NCI-H146 treated with DMSO at 0.1 percent for 48 hours (cell line): ENCODE data around the gene GNG11.
A peak's percentile ranks its signal among the peaks of the same experiment; 100 is the strongest.

Source experiments
- DNase-seq: peaks from one replicate; lab custom pipeline; 2025; ENCODE audit not compliant: unreplicated experiment; lab: John Stamatoyannopoulos, UW

Gene GNG11

DNA sequence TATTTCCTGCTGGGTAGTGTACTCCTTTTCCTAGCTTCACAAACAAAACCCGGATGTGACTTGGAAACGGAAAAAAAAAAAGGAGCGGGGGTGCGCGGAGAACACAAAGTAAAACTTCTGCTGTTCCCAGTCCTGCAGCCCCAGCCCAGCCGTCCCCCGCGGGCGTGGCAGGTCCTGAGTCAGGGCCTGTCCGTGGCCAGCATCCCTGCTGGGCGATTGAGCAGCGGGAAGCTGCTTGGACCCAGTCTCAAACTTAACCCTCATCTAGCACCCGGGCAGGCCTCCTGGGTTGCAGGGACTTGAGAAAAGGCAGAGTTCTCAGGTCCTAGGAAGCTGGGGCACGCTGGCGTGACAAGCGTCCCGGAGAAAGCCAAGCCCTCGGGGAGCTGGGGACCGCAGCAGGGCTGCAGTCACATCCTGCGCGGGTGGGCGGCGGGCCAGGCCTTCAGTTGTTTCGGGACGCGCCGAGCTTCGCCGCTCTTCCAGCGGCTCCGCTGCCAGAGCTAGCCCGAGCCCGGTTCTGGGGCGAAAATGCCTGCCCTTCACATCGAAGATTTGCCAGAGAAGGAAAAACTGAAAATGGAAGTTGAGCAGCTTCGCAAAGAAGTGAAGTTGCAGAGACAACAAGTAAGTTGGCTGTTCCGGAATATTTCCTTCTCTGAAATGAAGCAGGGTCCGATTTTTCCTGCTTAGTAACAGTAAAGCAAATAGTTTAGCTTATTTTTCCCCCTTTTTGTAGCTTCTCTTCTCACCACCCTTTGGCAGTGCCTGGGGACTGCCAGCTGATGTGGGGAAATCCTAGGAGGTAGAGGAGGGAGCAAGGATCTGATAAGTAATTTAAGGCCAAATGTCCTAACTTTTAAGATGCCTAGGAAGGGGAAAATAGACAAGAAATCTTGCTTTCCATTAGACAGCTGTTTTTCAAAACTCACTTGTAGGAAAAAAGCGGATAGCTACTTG lies at the start of gene GNG11:
TSS of gene GNG11 (plus strand) at position 129 of the 960 bp plus-strand sequence. CDS start at position 532, 403 bp downstream.
- DNase-seq, result peak; percentile 5

DNA sequence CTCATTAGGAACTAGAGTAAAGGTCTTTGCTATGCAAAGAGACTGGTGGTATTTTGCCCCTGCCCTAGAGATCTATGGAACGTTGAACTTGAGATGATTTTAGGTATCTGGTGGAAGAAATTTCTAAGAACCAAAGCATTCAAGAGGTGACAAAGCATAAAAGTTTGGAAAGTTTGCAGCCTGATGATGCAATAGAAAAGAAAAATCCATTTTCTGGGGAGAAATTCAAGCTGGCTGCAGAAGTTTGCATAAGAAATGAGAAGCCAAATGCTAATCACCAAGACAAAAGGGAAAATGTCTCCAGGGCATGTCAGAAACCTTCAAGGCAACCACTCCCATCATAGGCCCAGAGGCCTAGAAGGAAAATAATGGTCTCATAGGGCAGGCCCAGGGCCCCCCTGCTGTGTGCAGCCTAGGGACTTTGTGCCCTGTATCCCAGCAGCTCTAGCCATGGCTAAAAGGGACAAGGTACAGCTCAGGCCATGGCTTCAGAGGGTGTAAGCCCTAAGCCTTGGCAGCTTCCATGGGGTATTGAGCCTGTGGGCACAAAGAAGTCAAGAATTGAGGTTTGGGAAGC lies 47.4 kb upstream of the GNG11 start:
- no peak for DNase-seq

DNA sequence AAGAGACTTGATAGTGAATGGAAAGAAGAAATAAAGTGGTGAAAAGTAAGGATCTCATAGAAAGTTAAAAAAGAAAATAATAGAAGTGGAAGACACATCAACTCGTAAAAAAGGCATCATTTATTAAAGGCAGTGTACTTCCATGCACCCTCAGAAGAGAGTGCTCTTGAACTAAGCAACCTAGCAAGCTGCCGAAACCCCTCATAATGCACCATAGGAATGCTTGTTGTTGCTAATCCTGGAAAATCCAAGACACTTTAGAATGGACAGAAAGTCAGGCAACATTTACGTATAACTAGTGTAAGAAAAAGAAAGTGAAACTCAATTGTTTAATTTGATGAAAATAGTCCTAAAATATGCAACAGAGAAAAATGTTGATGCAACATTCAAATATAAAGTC lies 43.8 kb upstream of the GNG11 start:
- no peak for DNase-seq

DNA sequence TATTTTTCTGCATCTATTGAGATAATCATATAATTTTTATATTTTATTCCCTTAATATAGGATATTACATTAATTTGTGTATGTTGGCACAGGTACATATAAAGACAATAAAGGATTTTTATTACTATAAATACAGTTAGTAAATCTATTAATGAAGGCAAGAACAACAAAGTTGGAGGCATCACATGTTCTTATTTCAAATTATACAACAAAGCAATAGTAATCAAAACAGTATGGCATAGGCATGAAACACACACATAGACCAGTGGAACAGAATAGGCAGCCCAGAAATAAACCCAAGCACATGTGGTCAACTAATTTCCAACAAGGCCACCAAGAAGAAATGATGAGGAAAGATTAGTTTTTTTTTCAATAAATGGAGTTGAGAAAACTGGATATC lies 42.2 kb upstream of the GNG11 start:
- DNase-seq, result no peak

DNA sequence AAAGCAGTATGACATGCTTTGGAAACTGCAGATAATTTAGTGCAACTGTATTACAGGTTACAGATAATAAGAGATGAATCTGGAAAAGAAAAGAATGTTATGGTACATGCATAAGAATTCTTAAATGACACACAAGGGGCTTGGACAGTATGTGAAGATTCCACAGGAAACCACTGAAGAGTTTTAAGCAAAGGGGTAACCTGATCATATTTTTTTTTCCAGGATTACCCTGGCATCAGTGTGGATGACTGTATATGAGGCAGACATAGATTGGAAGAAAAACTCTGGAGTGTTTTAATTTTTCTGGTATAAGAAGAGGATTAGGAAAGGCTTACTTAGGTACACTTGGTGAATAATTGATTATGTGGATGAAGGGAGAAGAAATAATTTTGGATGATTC lies 39.1 kb upstream of the GNG11 start:
- DNase-seq, result no peak

DNA sequence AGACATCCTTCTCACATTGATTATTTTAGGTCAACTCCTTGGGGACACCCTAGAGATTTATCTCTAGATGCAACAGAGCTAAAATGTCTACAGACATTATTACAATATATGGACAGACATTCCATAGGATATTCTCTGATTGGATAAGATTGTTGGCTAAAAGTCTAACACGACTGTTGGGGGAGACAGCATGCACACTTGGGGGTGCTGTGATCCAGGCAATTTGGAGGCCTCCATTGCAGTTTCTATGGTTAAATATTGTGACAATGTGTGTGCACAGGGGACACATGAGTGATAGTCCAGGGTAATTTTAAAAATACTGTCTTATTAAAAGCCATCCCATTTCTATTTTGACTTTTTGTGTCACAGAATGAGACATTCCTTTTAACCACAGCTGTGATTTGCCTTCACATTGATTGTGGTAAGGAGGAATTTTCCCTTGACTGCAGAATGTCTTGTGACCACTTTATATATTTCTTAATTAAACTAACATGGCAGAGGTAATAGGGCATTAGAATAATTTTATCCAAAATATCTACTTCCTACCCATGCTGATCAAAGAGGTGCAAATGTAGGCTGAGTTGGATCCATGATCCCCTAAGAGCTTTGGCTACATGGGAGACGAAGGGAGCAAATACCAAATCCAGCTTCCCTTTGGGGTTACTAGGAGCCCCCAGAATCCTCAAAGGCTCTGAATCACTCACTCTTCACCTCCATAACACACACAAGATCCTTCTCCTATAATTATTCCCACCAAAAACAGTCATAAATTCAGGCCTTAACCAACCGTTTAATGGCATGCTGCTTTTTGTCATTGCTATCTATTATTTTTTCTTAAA lies 38.2 kb upstream of the GNG11 start:
- DNase-seq, result no peak

DNA sequence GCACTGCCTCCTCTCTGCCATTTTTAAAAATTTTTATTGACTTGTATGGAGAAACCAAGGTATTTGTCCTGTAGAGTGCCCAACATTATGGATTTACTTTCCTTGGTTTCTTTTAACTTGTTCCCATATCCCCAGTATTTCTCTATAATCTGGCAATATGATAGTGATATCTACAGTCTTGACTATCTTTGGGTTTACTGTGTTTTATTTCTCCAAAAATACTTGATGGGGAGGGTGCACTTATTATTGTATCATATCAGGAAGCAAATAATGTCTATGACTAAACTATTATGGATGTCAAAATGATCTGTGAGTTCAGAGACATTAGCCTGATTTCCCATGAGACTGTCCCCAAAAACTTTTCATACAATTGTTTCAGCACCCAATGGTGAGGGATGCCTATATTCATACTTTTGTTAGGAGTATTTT lies 37.6 kb upstream of the GNG11 start:
- no peak for DNase-seq

DNA sequence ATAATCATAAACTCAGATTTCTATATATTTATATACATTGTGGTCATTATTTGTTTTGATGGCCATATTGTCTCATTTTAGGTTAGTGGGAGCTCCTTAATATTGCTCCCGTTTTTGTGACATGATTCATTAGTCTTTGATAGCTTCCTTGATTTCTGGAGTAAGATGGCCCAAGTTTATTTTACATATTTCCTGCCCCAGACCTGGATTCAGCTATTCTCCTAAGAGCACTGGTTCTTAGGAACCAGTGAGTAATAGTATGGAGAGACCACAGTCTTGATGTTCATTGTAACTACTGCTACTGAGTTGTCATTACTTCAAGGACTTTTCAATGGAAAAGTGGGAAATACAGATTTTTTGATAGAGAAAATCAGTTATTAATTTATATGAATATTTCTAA lies 37.0 kb upstream of the GNG11 start:
- DNase-seq, result no peak

DNA sequence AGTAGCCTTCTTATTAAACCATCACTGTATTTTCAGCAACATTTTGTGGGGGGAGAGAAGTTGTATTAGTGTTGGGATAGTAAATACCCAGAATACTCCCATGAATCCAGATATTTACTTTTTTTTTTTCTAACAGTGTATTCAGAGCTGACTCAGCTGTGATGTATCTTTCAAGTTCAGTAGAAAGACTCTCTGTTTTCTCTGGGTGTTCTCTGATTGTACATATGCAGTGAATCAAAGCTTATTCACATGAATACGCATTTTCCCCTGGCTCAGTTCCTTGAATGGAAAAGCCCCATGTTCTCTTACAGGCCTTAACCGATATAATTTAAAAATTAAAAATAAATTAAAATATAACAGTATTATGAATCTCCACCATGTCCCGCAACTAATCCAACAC lies 32.3 kb upstream of the GNG11 start:
- DNase-seq, result no peak

DNA sequence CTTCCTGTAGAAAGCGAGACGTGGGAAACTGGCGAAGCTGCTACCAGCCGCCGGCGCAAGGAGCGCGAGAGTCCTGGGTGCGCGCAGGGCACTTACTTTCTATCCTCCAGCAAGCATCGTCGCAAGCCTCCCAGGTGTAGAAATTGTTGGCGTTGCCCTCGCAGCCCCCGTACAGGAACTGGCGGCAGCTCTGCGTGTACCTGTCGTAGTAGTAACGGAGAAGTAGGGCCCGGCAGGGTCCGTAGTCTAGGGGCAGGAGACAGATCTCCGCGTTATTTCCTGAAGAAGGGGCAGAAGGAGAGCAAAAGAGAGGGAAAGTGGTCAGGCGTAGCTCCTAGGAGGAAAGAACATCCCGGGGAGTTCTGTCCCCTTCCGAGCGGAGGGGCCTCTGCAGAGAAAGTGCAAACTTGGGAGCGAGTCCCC lies 31.5 kb upstream of the GNG11 start:
- no peak for DNase-seq

DNA sequence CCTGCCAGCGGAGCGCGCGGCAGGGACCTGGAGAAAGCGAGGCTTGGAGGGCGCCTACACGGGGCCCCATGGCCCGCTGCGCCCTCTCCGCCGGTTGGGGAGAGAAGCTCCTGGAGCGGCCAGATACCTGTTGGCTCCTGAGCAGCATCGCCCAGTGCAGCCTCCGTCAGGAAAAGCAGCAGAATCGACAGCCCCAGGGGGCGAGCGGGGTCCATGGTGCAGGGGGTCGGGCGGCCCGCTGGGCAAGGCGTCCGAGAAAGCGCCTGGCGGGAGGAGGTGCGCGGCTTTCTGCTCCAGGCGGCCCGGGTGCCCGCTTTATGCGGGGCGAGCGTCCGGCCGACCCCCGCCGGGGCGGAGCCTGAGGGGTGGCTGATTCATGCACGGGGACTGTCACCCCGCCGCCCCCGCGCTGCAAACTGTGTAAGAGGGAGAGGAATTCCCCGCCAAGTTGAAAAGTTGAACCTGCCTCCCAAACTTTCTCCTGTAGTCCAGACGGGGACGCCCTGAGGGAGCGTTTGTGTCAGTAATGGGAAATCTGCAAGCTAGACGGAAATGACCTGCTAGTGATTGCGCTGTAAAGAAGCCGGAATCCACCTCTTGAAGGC lies 31.0 kb upstream of the GNG11 start, which contains the start of gene TFPI2:
TSS of gene TFPI2 (minus strand) at position 290 of the 605 bp plus-strand sequence. CDS start at position 215, 75 bp downstream.
- no peak for DNase-seq

DNA sequence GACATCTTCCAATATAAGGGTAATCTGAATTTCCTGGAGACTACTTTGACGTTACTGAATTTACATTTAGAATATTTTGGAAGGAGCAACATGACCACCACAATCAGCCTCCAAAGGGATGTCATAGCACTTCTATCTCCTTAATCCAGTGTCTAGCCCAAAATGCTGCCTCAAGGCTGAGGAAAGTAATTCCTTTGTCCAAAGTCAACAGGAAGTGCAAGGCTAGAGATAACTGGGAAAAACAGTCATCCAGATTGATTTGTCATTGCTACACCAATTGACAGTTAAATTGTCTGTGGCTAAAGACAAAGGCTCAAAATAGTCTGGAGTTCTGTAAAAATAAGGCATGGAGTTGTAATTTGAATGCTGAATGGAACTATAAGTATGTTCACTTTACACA lies 27.1 kb upstream of the GNG11 start:
- DNase-seq, result no peak

DNA sequence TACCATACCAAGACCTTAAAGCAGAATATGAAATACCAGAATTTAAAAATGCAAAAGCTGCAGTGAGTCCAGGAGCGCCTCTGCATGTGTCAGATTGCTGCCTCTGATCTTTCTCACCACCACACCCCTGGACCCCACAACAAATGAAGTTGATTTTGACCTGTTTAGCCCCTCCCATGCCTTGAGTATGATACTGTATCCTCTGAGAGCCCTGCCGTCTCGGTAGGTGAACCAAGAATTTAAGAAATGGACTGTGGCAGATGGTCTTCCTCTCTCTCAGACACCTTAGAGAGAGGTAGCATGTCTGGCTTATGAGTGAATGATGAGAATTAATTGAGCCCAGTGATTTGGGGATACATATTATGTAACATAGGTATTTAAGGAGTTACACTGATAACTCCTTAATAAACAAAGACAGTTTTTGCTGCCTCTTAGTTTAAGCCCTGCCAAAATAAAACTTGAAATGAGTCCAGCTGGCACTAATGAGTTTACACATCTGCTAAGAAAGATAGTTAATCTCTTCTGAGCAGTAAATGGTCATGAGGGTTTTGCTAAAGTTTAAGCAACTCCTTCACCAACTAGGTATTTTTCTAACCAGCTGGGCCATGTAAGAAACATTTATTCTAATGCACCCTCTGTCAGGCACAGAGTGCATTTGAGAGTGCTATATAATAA lies 26.4 kb upstream of the GNG11 start:
- DNase-seq, result no peak

DNA sequence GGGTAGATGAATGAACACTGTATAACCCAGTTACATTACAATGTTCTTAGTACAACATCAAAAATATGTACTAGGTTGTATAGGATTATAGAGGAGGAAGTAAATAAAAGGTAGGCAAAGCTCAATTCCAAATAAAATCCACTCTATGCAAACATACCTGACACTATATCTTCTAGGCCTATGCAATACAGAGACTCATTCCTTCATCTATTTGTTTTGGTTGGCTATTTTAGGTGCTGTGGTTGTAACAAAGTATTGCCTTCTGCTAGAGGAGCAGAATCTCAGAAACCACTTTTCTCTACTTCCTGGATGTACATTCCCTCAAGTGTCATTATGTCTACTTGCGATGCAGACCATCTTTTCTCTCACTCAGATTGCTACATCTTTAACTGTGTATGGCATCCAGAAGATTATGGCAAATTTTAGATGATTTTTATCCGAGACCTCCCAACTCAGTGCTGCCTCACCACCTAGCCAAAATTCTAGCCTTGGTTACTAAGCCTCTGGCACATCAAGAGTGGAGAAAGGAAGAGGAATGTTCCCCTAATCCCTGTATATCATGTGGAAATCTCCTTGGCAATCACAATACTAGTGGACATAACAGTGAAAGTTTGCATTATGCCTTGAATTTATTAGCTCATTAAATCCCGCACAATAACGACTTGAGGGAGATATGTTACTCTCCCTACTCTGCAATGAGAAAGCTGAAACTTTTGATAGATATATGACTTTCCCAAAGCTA lies 25.5 kb upstream of the GNG11 start:
- no peak for DNase-seq

DNA sequence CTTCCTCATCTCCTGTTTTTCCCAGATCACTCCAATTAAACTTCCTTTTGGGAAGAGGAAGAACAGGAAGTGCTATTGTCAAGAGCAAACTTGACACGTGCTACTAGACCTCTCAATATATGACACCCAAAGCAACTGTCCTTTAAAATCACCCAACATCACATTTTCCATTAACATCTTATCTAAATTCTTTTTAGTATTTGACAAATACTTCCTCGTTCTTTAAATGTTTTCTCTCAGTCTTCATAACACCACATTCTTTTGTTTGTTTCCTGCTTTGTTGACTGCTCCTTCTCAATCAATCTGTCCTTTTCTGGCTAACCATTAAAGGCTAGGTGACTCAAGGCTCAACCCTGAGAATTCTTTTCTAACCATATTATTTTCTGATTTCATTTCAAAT lies 23.9 kb upstream of the GNG11 start:
- no peak for DNase-seq

DNA sequence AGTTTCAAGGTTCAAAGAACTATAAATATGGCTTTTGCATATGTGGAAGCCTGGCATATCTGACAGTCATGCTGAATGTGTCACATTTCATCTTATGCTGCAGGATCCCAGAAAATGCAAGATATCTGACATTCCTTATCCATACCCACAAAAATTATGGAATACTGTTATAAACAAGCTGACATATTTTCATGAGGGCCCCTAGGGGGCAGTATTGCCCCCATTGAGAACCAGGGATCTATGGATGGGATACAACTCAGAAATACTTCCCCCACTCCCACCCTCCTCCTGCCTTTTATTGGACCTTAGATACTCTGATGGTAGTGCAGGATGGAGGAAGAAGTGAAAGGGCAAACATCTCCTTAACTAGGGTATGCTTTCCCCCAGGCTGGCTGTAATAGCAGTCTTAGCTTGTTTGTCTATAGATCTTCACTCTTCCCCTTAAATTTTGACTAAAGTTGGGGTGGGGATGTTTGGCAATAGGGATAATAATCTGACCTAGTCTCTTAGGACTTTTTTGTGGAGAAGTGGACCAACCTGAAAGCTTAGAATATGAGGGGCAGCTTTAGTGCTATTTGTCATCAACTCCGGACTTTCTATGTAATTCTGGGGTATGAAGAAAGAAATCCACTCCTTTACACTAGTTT lies 18.6 kb upstream of the GNG11 start:
- peak; percentile 19 for DNase-seq

DNA sequence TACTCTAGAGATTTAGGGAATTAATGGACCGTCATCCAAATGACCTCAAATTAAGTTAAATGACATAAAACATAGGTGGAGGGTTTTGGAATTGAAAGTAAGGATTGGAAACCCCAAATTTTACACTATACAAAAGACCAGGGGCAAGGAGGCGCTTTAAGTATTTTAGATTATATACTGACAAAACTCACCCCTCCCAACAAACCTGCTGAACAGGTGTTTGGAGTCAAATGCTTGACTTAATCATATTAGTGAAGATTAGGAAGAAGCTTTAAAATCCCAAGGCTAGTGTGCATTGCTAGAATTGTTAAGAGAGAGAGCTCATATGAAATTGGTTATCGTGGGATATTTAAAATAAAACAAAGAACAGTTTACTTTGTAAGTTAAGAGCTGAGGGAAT lies 15.3 kb upstream of the GNG11 start, which contains the start of gene GNGT1:
TSS of gene GNGT1 (plus strand) at position 301 of the 400 bp plus-strand sequence. CDS start 180 bp downstream, outside the sequence.
- no peak for DNase-seq

DNA sequence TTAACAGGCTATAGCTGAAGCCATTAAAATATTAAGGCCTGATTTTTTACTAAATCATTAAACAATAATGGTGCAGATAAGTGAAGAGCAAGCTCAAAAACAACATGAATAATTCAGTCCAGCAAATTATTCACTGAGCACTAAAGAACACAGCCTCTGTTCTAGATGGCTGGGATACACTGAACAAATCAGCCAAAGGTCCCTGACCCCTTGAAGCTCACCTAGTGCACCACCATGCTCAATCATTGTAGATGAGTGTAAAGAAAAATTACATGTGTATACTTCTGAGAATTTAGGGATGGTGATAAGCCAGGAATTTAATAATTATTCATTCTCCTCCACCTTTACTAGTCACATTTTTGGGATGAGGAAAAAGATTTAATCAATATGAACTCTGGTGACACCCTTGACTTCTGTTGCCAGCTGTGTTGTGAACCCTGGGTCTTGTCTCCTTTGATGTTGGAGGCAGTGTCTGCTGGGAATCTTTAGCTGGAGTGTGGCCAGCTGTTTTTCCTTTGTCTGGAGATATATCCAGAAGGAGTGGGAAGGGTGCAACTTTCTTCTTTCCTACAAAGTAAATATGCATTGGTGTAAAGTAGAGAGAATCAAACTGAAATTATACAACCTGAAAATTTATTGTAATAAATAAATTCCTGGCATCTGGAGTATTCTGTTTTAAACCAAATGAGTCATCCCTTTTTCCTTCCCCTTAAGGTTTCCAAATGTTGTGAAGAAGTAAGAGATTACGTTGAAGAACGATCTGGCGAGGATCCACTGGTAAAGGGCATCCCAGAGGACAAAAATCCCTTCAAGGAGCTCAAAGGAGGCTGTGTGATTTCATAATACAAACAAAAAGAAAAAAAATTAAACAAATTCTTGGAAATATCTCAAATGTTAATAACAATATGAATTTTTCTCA lies 11.2 kb upstream of the GNG11 start:
- DNase-seq, result no peak
